ENCODE data around the gene TCN2. TPM values are rescaled to one million over a fixed set of nuclear protein-coding genes. Genes with fewer than 3 reads are reported as not detected.
"Not testable (repeated sequence)": the region's sequence is repeated elsewhere in the genome, so short reads cannot be mapped to it uniquely, and the experiment has no call there.

The TCN2 gene
- total and polyA plus RNA-seq, 4 donors: 6.7 to 14.1 (median 13.0) TPM

DNA sequence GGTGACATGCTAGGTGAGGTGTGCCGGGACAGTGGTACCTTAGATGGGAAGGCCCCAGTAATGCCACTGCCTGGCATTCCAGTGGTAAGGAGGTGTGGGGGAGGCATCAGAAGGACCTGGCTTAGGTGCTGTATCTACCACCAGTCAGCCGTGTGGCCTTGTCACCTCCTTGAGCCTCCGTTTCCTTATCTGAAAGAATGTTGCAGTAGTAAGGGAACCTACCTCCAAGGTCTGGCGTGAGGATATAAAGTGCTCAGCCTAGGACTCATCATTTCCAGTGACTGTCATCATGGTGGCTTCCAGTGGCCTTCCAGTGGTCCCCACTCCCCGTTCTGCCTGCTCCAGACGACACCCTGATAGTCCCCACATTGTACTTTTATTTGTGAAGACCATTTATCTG lies 67.5 kb downstream of the TCN2 start (continued):
- TF ChIP-seq TAF1 (conservative IDR thresholded peaks at IDR 0.05): no peak
- TF ChIP-seq, protein P1, sequence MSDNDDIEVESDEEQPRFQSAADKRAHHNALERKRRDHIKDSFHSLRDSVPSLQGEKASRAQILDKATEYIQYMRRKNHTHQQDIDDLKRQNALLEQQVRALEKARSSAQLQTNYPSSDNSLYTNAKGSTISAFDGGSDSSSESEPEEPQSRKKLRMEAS (IDR thresholded peaks at IDR 0.05): no peak
- no peak for TF ChIP-seq FOXA2 (IDR thresholded peaks at IDR 0.05)
- TF ChIP-seq GABPA (IDR thresholded peaks at IDR 0.05 in 1 of 2, conservative IDR thresholded peaks at IDR 0.05 in 1 of 2): no peak
- TF ChIP-seq HNF4G (IDR thresholded peaks at IDR 0.05): no peak
- TF ChIP-seq SP1 (IDR thresholded peaks at IDR 0.05): no peak
- TF ChIP-seq YY1 (IDR thresholded peaks at IDR 0.05): no peak
- TF ChIP-seq, protein P2, sequence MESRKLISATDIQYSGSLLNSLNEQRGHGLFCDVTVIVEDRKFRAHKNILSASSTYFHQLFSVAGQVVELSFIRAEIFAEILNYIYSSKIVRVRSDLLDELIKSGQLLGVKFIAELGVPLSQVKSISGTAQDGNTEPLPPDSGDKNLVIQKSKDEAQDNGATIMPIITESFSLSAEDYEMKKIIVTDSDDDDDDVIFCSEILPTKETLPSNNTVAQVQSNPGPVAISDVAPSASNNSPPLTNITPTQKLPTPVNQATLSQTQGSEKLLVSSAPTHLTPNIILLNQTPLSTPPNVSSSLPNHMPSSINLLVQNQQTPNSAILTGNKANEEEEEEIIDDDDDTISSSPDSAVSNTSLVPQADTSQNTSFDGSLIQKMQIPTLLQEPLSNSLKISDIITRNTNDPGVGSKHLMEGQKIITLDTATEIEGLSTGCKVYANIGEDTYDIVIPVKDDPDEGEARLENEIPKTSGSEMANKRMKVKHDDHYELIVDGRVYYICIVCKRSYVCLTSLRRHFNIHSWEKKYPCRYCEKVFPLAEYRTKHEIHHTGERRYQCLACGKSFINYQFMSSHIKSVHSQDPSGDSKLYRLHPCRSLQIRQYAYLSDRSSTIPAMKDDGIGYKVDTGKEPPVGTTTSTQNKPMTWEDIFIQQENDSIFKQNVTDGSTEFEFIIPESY (IDR thresholded peaks at IDR 0.05): no peak
- no peak for TF ChIP-seq HNF4A (conservative IDR thresholded peaks at IDR 0.05)
- TF ChIP-seq RAD21 (IDR thresholded peaks at IDR 0.05): no peak
- no peak for TF ChIP-seq JUND (IDR thresholded peaks at IDR 0.05)

DNA sequence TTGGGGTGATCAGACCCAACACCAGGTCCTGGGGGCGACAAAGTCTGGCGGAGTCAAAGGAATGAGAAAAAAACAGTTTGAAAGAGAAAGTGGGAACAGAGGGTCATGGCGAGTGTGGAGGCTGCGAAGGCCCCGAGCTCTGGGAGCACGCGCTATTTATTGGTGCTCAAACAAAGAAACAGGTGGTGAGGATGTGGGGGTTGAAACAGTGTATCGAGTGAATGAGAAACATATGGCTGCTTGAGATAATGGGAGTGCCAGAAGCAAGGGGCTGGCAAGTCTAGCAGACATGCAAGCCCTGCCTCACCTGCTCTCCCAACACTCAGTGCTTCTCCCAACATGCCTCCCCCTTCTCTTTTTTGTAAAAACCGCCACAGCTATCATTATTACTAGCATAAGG lies 68.5 kb downstream of the TCN2 start:
- no peak for DNase-seq (ENCODE audit: low spot score)
- TF ChIP-seq, protein P3, sequence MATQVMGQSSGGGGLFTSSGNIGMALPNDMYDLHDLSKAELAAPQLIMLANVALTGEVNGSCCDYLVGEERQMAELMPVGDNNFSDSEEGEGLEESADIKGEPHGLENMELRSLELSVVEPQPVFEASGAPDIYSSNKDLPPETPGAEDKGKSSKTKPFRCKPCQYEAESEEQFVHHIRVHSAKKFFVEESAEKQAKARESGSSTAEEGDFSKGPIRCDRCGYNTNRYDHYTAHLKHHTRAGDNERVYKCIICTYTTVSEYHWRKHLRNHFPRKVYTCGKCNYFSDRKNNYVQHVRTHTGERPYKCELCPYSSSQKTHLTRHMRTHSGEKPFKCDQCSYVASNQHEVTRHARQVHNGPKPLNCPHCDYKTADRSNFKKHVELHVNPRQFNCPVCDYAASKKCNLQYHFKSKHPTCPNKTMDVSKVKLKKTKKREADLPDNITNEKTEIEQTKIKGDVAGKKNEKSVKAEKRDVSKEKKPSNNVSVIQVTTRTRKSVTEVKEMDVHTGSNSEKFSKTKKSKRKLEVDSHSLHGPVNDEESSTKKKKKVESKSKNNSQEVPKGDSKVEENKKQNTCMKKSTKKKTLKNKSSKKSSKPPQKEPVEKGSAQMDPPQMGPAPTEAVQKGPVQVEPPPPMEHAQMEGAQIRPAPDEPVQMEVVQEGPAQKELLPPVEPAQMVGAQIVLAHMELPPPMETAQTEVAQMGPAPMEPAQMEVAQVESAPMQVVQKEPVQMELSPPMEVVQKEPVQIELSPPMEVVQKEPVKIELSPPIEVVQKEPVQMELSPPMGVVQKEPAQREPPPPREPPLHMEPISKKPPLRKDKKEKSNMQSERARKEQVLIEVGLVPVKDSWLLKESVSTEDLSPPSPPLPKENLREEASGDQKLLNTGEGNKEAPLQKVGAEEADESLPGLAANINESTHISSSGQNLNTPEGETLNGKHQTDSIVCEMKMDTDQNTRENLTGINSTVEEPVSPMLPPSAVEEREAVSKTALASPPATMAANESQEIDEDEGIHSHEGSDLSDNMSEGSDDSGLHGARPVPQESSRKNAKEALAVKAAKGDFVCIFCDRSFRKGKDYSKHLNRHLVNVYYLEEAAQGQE (IDR thresholded peaks at IDR 0.05): no peak
- TF ChIP-seq YY1 (IDR thresholded peaks at IDR 0.05) (no peak), RXRA (IDR thresholded peaks at IDR 0.05) (no peak), FOXA1 (IDR thresholded peaks at IDR 0.05) (no peak), TAF1 (conservative IDR thresholded peaks at IDR 0.05) (no peak), GABPA (IDR thresholded peaks at IDR 0.05 in 1 of 2, conservative IDR thresholded peaks at IDR 0.05 in 1 of 2) (no peak), RAD21 (IDR thresholded peaks at IDR 0.05) (no peak), EGR1 (IDR thresholded peaks at IDR 0.05; ENCODE audit: low read depth in 2 of 2) (no peak), HNF4A (conservative IDR thresholded peaks at IDR 0.05) (no peak), JUND (IDR thresholded peaks at IDR 0.05) (no peak), HNF4G (IDR thresholded peaks at IDR 0.05) (no peak)
- TF ChIP-seq, protein P4, sequence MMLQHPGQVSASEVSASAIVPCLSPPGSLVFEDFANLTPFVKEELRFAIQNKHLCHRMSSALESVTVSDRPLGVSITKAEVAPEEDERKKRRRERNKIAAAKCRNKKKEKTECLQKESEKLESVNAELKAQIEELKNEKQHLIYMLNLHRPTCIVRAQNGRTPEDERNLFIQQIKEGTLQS (IDR thresholded peaks at IDR 0.05): no peak
- TF ChIP-seq, protein P1 (IDR thresholded peaks at IDR 0.05): no peak
- no peak overlapping the region for H3K4me3 ChIP-seq (ENCODE audit: low read depth in 1 of 3, low read length in 3 of 3)
- no peaks in the 10 kb centered on the region for H3K27me3 ChIP-seq (ENCODE audit: control insufficient read depth in 4 of 4, insufficient read depth in 4 of 4, low read length in 3 of 4)
- no peaks in the 10 kb centered on the region for H3K4me1 ChIP-seq (ENCODE audit: control insufficient read depth in 4 of 4, insufficient read depth in 4 of 4, low read length in 3 of 4)
- no peak overlapping the region for H3K9ac ChIP-seq (ENCODE audit: low read depth in 1 of 2, low read length in 2 of 2)
- no peaks in the 10 kb centered on the region for H3K9me3 ChIP-seq (ENCODE audit: control insufficient read depth in 4 of 4, low read length in 3 of 4)
- 92% methylated on average over 9 of the region's 9 CpGs for WGBS
- H3K27ac ChIP-seq (ENCODE audit: low read depth in 1 of 2, low read length in 2 of 2): no peak overlapping the region
- H3K36me3 ChIP-seq (ENCODE audit: control insufficient read depth in 4 of 4, insufficient read depth in 3 of 4, low read depth in 1 of 4, low read length in 3 of 4): no peaks in the 10 kb centered on the region

DNA sequence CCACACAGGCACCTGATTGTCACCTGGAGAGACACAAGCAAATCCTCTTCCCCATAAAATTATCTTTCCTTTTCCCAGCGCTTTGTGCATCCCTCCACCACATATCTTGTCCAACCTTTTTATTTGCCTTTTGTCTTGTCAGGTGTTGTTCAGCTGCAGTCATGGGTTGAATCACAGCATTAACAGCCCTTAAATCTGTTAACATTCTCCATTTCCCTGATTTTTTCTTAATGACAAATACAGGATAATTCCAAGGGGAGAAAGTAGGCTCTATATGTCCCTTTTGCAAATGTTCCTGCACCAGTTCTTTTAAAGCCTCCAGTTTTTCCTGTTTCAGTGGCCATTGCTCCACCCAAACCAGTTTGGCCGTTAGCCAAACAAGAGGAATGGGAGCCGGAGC lies 69.6 kb downstream of the TCN2 start:
- not testable (repeated sequence) for H3K27ac ChIP-seq (ENCODE audit: low read depth in 1 of 2, low read length in 2 of 2); H3K27me3 ChIP-seq (ENCODE audit: control insufficient read depth in 4 of 4, insufficient read depth in 4 of 4, low read length in 3 of 4); H3K9ac ChIP-seq (ENCODE audit: low read depth in 1 of 2, low read length in 2 of 2); H3K9me3 ChIP-seq (ENCODE audit: control insufficient read depth in 4 of 4, low read length in 3 of 4); H3K36me3 ChIP-seq (ENCODE audit: control insufficient read depth in 4 of 4, insufficient read depth in 3 of 4, low read depth in 1 of 4, low read length in 3 of 4); DNase-seq (ENCODE audit: low spot score); H3K4me1 ChIP-seq (ENCODE audit: control insufficient read depth in 4 of 4, insufficient read depth in 4 of 4, low read length in 3 of 4); H3K4me3 ChIP-seq (ENCODE audit: low read depth in 1 of 3, low read length in 3 of 3)
- 72% methylated on average over 3 of the region's 3 CpGs for WGBS

Other genes with a start within 250 kb of the TCN2 start
- gene RNF215, start 219.8 kb upstream of the TCN2 start, total RNA-seq: 1 to 10 TPM; 7.2 to 7.3 TPM
- 1 to 10 TPM in 1 of 2 donors, under 1 TPM in 1; 0.71 to 4.4 TPM for gene RNF215, start 219.8 kb upstream of the TCN2 start, polyA plus RNA-seq
- 100 to 1,000 TPM in 1 of 2 donors, 1 to 10 TPM in 1; 6.5 to 110 TPM for gene SEC14L2, start 210.2 kb upstream of the TCN2 start, total RNA-seq
- gene SEC14L2, start 210.2 kb upstream of the TCN2 start, polyA plus RNA-seq: 10 to 100 TPM; 27.6 to 71.6 TPM
- gene MTFP1, start 181.4 kb upstream of the TCN2 start, total RNA-seq: 1 to 10 TPM; 6.8 to 9.5 TPM
- gene MTFP1, start 181.4 kb upstream of the TCN2 start, polyA plus RNA-seq: 10 to 100 TPM in 1 of 2 donors, 1 to 10 TPM in 1; 8.2 to 20.2 TPM
- gene SEC14L3, start 135.2 kb upstream of the TCN2 start, total RNA-seq: under 1 TPM in 1 of 2 donors, not detected in 1; 0.33 TPM
- gene SEC14L3, start 135.2 kb upstream of the TCN2 start, polyA plus RNA-seq: under 1 TPM in 1 of 2 donors, not detected in 1; 0.32 TPM
- 10 to 100 TPM; 21.2 to 30.3 TPM for gene SEC14L4, start 101.5 kb upstream of the TCN2 start, total RNA-seq
- gene SEC14L4, start 101.5 kb upstream of the TCN2 start, polyA plus RNA-seq: 10 to 100 TPM in 1 of 2 donors, 1 to 10 TPM in 1; 5.4 to 13.3 TPM
- under 1 TPM; 0.25 to 0.70 TPM for gene SEC14L6, start 60.4 kb upstream of the TCN2 start, total RNA-seq
- gene SEC14L6, start 60.4 kb upstream of the TCN2 start, polyA plus RNA-seq: under 1 TPM; 0.18 to 0.31 TPM
- gene GAL3ST1, start 32.5 kb upstream of the TCN2 start, total RNA-seq: 10 to 100 TPM in 1 of 2 donors, 1 to 10 TPM in 1; 1.0 to 19.4 TPM
- gene GAL3ST1, start 32.5 kb upstream of the TCN2 start, polyA plus RNA-seq: 1 to 10 TPM; 1.4 to 1.7 TPM
- 10 to 100 TPM; 22.0 to 22.6 TPM for gene PES1, start 15.3 kb upstream of the TCN2 start, total RNA-seq
- 10 to 100 TPM; 20.0 to 33.1 TPM for gene PES1, start 15.3 kb upstream of the TCN2 start, polyA plus RNA-seq
- gene SLC35E4, start 28.6 kb downstream of the TCN2 start, total RNA-seq: 1 to 10 TPM in 1 of 2 donors, under 1 TPM in 1; 0.19 to 1.2 TPM
- under 1 TPM; 0.14 to 0.42 TPM for gene SLC35E4, start 28.6 kb downstream of the TCN2 start, polyA plus RNA-seq
- gene DUSP18, start 60.7 kb downstream of the TCN2 start, total RNA-seq: 1 to 10 TPM; 1.3 to 2.3 TPM
- gene DUSP18, start 60.7 kb downstream of the TCN2 start, polyA plus RNA-seq: 1 to 10 TPM; 1.0 to 1.9 TPM
- gene OSBP2, start 87.7 kb downstream of the TCN2 start, total RNA-seq: 100 to 1,000 TPM in 1 of 2 donors, 1 to 10 TPM in 1; 1.2 to 192 TPM
- under 1 TPM; 0.43 to 0.54 TPM for gene OSBP2, start 87.7 kb downstream of the TCN2 start, polyA plus RNA-seq

Data from liver (tissue), 9 donors.